NT2/D1 (cell line): Measurements from ENCODE around the gene SMAD2.

Source experiments
- DNase-seq: peaks from one replicate; pipeline ENCODE4 v3.0.0-alpha.2; 2011; ENCODE audit warnings: low read depth, low spot score
- H3K27me3 ChIP-seq: 2 replicates; pipeline ENCODE4 v1.6.0; 2011; ENCODE audit warnings: mild to moderate bottlenecking; ENCODE audit not compliant: insufficient read length, insufficient read depth
- H3K36me3 ChIP-seq: 2 replicates; pipeline ENCODE4 v1.6.1; 2011; ENCODE audit warnings: mild to moderate bottlenecking, low read length, mixed read lengths; ENCODE audit not compliant: insufficient read depth, insufficient read length
- H3K4me1 ChIP-seq: 2 replicates; pipeline ENCODE4 v1.5.1; 2011; ENCODE audit not compliant: insufficient read depth, insufficient read length
- H3K4me3 ChIP-seq: 2 replicates; pipeline ENCODE4 v1.5.1; 2011; ENCODE audit warnings: low read depth; ENCODE audit not compliant: insufficient read length
- H3K9ac ChIP-seq: 2 replicates; pipeline ENCODE4 v1.6.0; 2011; ENCODE audit warnings: low read depth; ENCODE audit not compliant: insufficient read length
- H3K9me3 ChIP-seq: 2 replicates; pipeline ENCODE4 v1.5.1; 2011; ENCODE audit warnings: mild to moderate bottlenecking, low read length; ENCODE audit not compliant: insufficient read depth
- SUZ12 ChIP-seq: IDR thresholded peaks from 2 replicates; pipeline ENCODE4 v1.6.1; 2011; ENCODE audit not compliant: insufficient read length, insufficient read depth; ENCODE audit errors: extremely low read depth
- YY1 ChIP-seq: IDR thresholded peaks from 2 replicates; pipeline ENCODE4 v1.6.1; 2011; ENCODE audit not compliant: insufficient read length, insufficient read depth
- ZNF274 ChIP-seq: IDR thresholded peaks from 2 replicates; pipeline ENCODE4 v1.6.1; 2011; ENCODE audit warnings: mild to moderate bottlenecking, low read depth, low read length

SMAD2 gene

GRCh38 chr18:47881752-47882455 is 48.6 kb downstream of the SMAD2 start:
- no peak for DNase-seq
- H3K9me3 ChIP-seq, result no peaks in the 10 kb centered on the region
- no peak overlapping the region for H3K9ac ChIP-seq
- peaks cover 23% of the 10 kb centered on the region for H3K36me3 ChIP-seq
- no peak overlapping the region for H3K4me3 ChIP-seq
- H3K27me3 ChIP-seq, result no peaks in the 10 kb centered on the region
- no peak for TF ChIP-seq YY1
- no peaks in the 10 kb centered on the region for H3K4me1 ChIP-seq

GRCh38 chr18:47881042-47881441 is 49.4 kb downstream of the SMAD2 start:
- Histone ChIP-seq H3K9me3 (no peaks in the 10 kb centered on the region), H3K36me3 (peaks cover 22% of the 10 kb centered on the region), H3K4me3 (no peak overlapping the region), H3K4me1 (no peaks in the 10 kb centered on the region), H3K9ac (no peak overlapping the region), H3K27me3 (no peaks in the 10 kb centered on the region)
- no peak for TF ChIP-seq YY1
- no peak for TF ChIP-seq ZNF274
- no peak for TF ChIP-seq SUZ12
- no peak for DNase-seq

GRCh38 chr18:47877892-47878291 is 52.6 kb downstream of the SMAD2 start:
- no peak for DNase-seq

GRCh38 chr18:47876813-47877212 is 53.6 kb downstream of the SMAD2 start:
- no peaks in the 10 kb centered on the region for H3K9me3 ChIP-seq
- no peak overlapping the region for H3K9ac ChIP-seq
- H3K4me1 ChIP-seq, result no peaks in the 10 kb centered on the region
- TF ChIP-seq SUZ12 (no peak), YY1 (no peak), ZNF274 (no peak)
- no peak for DNase-seq
- H3K4me3 ChIP-seq, result no peak overlapping the region
- H3K36me3 ChIP-seq, result peaks cover 14% of the 10 kb centered on the region
- no peaks in the 10 kb centered on the region for H3K27me3 ChIP-seq

More at GRCh38 chr18:47877892-47878291, 52.6 kb downstream of the SMAD2 start:
- Histone ChIP-seq H3K36me3 (peaks cover 9% of the 10 kb centered on the region), H3K9ac (no peak overlapping the region), H3K9me3 (no peaks in the 10 kb centered on the region), H3K4me3 (no peak overlapping the region), H3K27me3 (no peaks in the 10 kb centered on the region), H3K4me1 (no peaks in the 10 kb centered on the region)
- TF ChIP-seq ZNF274 (no peak), SUZ12 (no peak), YY1 (no peak)

- Histone ChIP-seq H3K4me3 (no peak overlapping the region), H3K36me3 (peaks cover 12% of the 10 kb centered on the region), H3K27me3 (no peaks in the 10 kb centered on the region), H3K4me1 (no peaks in the 10 kb centered on the region), H3K9me3 (no peaks in the 10 kb centered on the region), H3K9ac (no peak overlapping the region)
- no peak for DNase-seq
- TF ChIP-seq ZNF274, result no peak
- TF ChIP-seq YY1, result no peak
- TF ChIP-seq SUZ12, result no peak
These were observed 56.8 kb downstream of the SMAD2 start for GRCh38 chr18:47873625-47874024.

- peaks cover 24% of the 10 kb centered on the region for H3K36me3 ChIP-seq
- no peak overlapping the region for H3K9ac ChIP-seq
- H3K4me1 ChIP-seq, result no peaks in the 10 kb centered on the region
- TF ChIP-seq ZNF274 (no peak), YY1 (no peak), SUZ12 (no peak)
- H3K4me3 ChIP-seq, result no peak overlapping the region
- no peak for DNase-seq
- H3K9me3 ChIP-seq, result no peaks in the 10 kb centered on the region
- no peaks in the 10 kb centered on the region for H3K27me3 ChIP-seq
These were observed 58.0 kb downstream of the SMAD2 start for GRCh38 chr18:47872426-47872825.

- no peaks in the 10 kb centered on the region for H3K27me3 ChIP-seq
- no peak for DNase-seq
- H3K4me3 ChIP-seq, result no peak overlapping the region
- H3K4me1 ChIP-seq, result no peaks in the 10 kb centered on the region
- no peaks in the 10 kb centered on the region for H3K9me3 ChIP-seq
- no peak overlapping the region for H3K9ac ChIP-seq
- no peak for TF ChIP-seq ZNF274
- no peak for TF ChIP-seq SUZ12
- no peak for TF ChIP-seq YY1
- H3K36me3 ChIP-seq, result peaks cover 24% of the 10 kb centered on the region
These were observed 59.2 kb downstream of the SMAD2 start for GRCh38 chr18:47871288-47871687.

GRCh38 chr18:47870605-47871004 is 59.9 kb downstream of the SMAD2 start:
- Histone ChIP-seq H3K4me1 (no peaks in the 10 kb centered on the region), H3K9me3 (no peaks in the 10 kb centered on the region), H3K4me3 (no peak overlapping the region), H3K27me3 (no peaks in the 10 kb centered on the region), H3K36me3 (peaks cover 24% of the 10 kb centered on the region), H3K9ac (no peak overlapping the region)
- DNase-seq, result no peak
- TF ChIP-seq ZNF274 (no peak), SUZ12 (no peak), YY1 (no peak)
